ENCODE results near the gene RPS6KA1.
"Not testable (repeated sequence)": the region's sequence is repeated elsewhere in the genome, so short reads cannot be mapped to it uniquely, and the experiment has no call there.

DNA sequence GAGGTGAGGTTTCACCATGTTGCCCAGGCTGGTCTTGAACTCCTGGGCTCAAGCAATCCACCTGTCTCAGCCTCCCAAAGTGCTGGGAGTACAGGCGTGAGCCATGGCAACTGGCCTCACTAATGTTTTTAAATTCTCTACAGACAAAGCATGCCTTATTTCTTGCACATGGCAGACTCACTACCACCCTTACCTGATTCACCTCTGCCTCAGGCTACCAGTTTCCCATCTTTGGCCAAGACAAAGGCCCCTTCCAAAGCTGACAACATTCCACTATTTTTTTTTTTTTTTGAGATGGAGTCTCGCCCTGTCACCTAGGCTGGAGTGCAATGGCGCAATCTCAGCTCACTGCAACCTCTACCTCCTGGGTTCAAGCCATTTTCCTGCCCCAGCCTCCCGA is 13.7 kb upstream of the RPS6KA1 start:
- not testable (repeated sequence) for TF ChIP-seq CTCF (conservative IDR thresholded peaks at IDR 0.05 in 1 of 2, IDR thresholded peaks at IDR 0.05 in 1 of 2; ENCODE audit: extremely low read depth in 1 of 2, insufficient read depth in 1 of 2, low read depth in 1 of 2, low read length in 2 of 2); EZH2 (IDR thresholded peaks at IDR 0.05; ENCODE audit: borderline replicate concordance, low read length)
